AG04449 (cell line): ENCODE measurements around the gene PTPN14.
A peak's percentile ranks its signal among the peaks of the same experiment; 100 is the strongest.

Source experiments
- CTCF ChIA-PET: fragments of 350-600 bp; formaldehyde crosslinking; extraction: SDS; loops from one replicate; lab custom pipeline; 2021; ENCODE audit warnings: antibody characterized with exemption; lab: Yijun Ruan, JAX
- POLR2A ChIA-PET: fragments of 400-600, 350-600 bp; formaldehyde crosslinking; extraction: SDS; loops from one replicate; lab custom pipeline; 2020; ENCODE audit warnings: antibody characterized with exemption, inconsistent platforms; lab: Yijun Ruan, JAX
- DNase-seq: peaks from one replicate; pipeline ENCODE4 v3.0.0-alpha.2; 2010; ENCODE audit warnings: low read depth, low spot score
- H3K4me3 ChIP-seq: 2 replicates; pipeline ENCODE4 v1.5.1; 2011; ENCODE audit warnings: low read depth, mild to moderate bottlenecking, control low read depth, low read length
- CTCF ChIP-seq: IDR thresholded peaks from one replicate; pipeline ENCODE4 v1.5.1; 2011; ENCODE audit warnings: mild to moderate bottlenecking, moderate library complexity, low read length, control low read depth, inconsistent platforms; ENCODE audit not compliant: insufficient read depth; ENCODE audit errors: missing control alignments

PTPN14 gene

GRCh38 chr1:214565310-214565709 lies 13.9 kb upstream of the PTPN14 start:
- DNase-seq, result no peak
- H3K4me3 ChIP-seq, result no peak overlapping the region
- ChIA-PET POLR2A (no interaction called here), CTCF (interaction anchor here (0.8 to 3.4 kb wide), 6 partner anchors 11 to 233 kb away, joined by 3 to 11 read pairs (median 4); partner anchors contain the start of gene PTPN14)
- no peak for TF ChIP-seq CTCF

GRCh38 chr1:214563881-214564280 lies 12.5 kb upstream of the PTPN14 start:
- TF ChIP-seq CTCF, result no peak
- CTCF ChIA-PET, result interaction anchor here (1.2 to 1.5 kb wide), 3 partner anchors 11 to 232 kb away, joined by 4 to 5 read pairs (median 4); partner anchors contain the start of gene PTPN14
- POLR2A ChIA-PET, result no interaction called here
- H3K4me3 ChIP-seq, result no peak overlapping the region
- no peak for DNase-seq

GRCh38 chr1:214557952-214558735 lies 6.7 kb upstream of the PTPN14 start:
- DNase-seq, result peak; percentile 63
- TF ChIP-seq CTCF, result no peak
- POLR2A ChIA-PET, result no interaction called here
- H3K4me3 ChIP-seq, result no peak overlapping the region
- CTCF ChIA-PET, result interaction anchor here (1.0 kb wide), 1 partner anchor 119 kb away, joined by 3 read pairs; no protein-coding TSS in a partner anchor

- no peak overlapping the region for H3K4me3 ChIP-seq
- TF ChIP-seq CTCF, result no peak
- ChIA-PET POLR2A (no interaction called here), CTCF (interaction anchor here (1.0 to 2.9 kb wide), 4 partner anchors 11 to 220 kb away, joined by 4 to 13 read pairs (median 4); no protein-coding TSS in a partner anchor)
- no peak for DNase-seq
Measured at GRCh38 chr1:214553142-214553710, 1.8 kb upstream of the PTPN14 start.

GRCh38 chr1:214552174-214552608 lies 789 bp upstream of the PTPN14 start:
- no peak for TF ChIP-seq CTCF
- peak overlapping the region; percentile 72 for H3K4me3 ChIP-seq
- ChIA-PET POLR2A (interaction anchor here (0.8 to 1.5 kb wide), 9 partner anchors 14 to 156 kb away, joined by 3 to 6 read pairs (median 4); no protein-coding TSS in a partner anchor), CTCF (interaction anchor here (0.8 to 2.5 kb wide), 12 partner anchors 10 to 971 kb away, joined by 3 to 10 read pairs (median 4); no protein-coding TSS in a partner anchor)
- no peak for DNase-seq

- no peak for TF ChIP-seq CTCF
- CTCF ChIA-PET, result interaction anchor here (1.4 to 5.0 kb wide), 12 partner anchors 9 to 973 kb away, joined by 3 to 26 read pairs (median 6); no protein-coding TSS in a partner anchor
- POLR2A ChIA-PET, result interaction anchor here (0.8 to 1.5 kb wide), 12 partner anchors 11 to 154 kb away, joined by 3 to 7 read pairs (median 4); no protein-coding TSS in a partner anchor
- peak overlapping the region; percentile 86 for H3K4me3 ChIP-seq
- DNase-seq, result no peak
Measured at GRCh38 chr1:214550857-214551435, 456 bp downstream of the PTPN14 start.
